ENCODE results near the gene UBE3B.

Gene UBE3B

GRCh38 chr12:109479761-109480160 lies 2.3 kb downstream of the UBE3B start:
- H3K27ac Mint-ChIP-seq, result no peak overlapping the region
- H3K9me3 Mint-ChIP-seq, result no peaks in the 10 kb centered on the region
- peaks cover 4% of the 10 kb centered on the region for H3K36me3 Mint-ChIP-seq
- no peaks in the 10 kb centered on the region for H3K27me3 Mint-ChIP-seq
- H3K4me3 Mint-ChIP-seq, result no peak overlapping the region
- H3K4me1 Mint-ChIP-seq, result peaks cover 32% of the 10 kb centered on the region

- Mint-ChIP-seq H3K4me3 (no peak overlapping the region), H3K4me1 (peaks cover 30% of the 10 kb centered on the region), H3K27me3 (no peaks in the 10 kb centered on the region), H3K9me3 (no peaks in the 10 kb centered on the region), H3K36me3 (peaks cover 4% of the 10 kb centered on the region), H3K27ac (no peak overlapping the region)
These were observed 2.9 kb downstream of the UBE3B start for GRCh38 chr12:109480356-109480755.

- Mint-ChIP-seq H3K4me1 (peaks cover 15% of the 10 kb centered on the region), H3K36me3 (peaks cover 6% of the 10 kb centered on the region), H3K27me3 (no peaks in the 10 kb centered on the region), H3K27ac (no peak overlapping the region), H3K9me3 (no peaks in the 10 kb centered on the region), H3K4me3 (no peak overlapping the region)
These were observed 4.4 kb downstream of the UBE3B start for GRCh38 chr12:109481863-109482262.

GRCh38 chr12:109482491-109482890 lies 5.1 kb downstream of the UBE3B start:
- no peak overlapping the region for H3K27ac Mint-ChIP-seq
- peaks cover 14% of the 10 kb centered on the region for H3K4me1 Mint-ChIP-seq
- no peaks in the 10 kb centered on the region for H3K27me3 Mint-ChIP-seq
- H3K9me3 Mint-ChIP-seq, result no peaks in the 10 kb centered on the region
- H3K4me3 Mint-ChIP-seq, result no peak overlapping the region
- H3K36me3 Mint-ChIP-seq, result peaks cover 6% of the 10 kb centered on the region

- H3K27ac Mint-ChIP-seq, result no peak overlapping the region
- peaks cover 6% of the 10 kb centered on the region for H3K36me3 Mint-ChIP-seq
- no peaks in the 10 kb centered on the region for H3K27me3 Mint-ChIP-seq
- H3K4me3 Mint-ChIP-seq, result no peak overlapping the region
- H3K9me3 Mint-ChIP-seq, result no peaks in the 10 kb centered on the region
- H3K4me1 Mint-ChIP-seq, result peaks cover 14% of the 10 kb centered on the region
These were observed 5.5 kb downstream of the UBE3B start for GRCh38 chr12:109482894-109483293.

- Mint-ChIP-seq H3K36me3 (peaks cover 6% of the 10 kb centered on the region), H3K27ac (no peak overlapping the region), H3K4me3 (no peak overlapping the region), H3K27me3 (no peaks in the 10 kb centered on the region), H3K9me3 (no peaks in the 10 kb centered on the region), H3K4me1 (peaks cover 14% of the 10 kb centered on the region)
These were observed 5.9 kb downstream of the UBE3B start for GRCh38 chr12:109483346-109483745.

- Mint-ChIP-seq H3K27ac (no peak overlapping the region), H3K27me3 (no peaks in the 10 kb centered on the region), H3K4me1 (no peaks in the 10 kb centered on the region), H3K36me3 (peaks cover 10% of the 10 kb centered on the region), H3K4me3 (no peak overlapping the region), H3K9me3 (no peaks in the 10 kb centered on the region)
These were observed 7.8 kb downstream of the UBE3B start for GRCh38 chr12:109485201-109485600.

GRCh38 chr12:109487181-109488050 lies 10.0 kb downstream of the UBE3B start:
- Mint-ChIP-seq H3K36me3 (peaks cover 10% of the 10 kb centered on the region), H3K4me1 (no peaks in the 10 kb centered on the region), H3K9me3 (no peaks in the 10 kb centered on the region), H3K27me3 (no peaks in the 10 kb centered on the region), H3K4me3 (no peak overlapping the region), H3K27ac (no peak overlapping the region)

- Mint-ChIP-seq H3K27me3 (no peaks in the 10 kb centered on the region), H3K4me3 (no peak overlapping the region), H3K27ac (no peak overlapping the region), H3K36me3 (peaks cover 10% of the 10 kb centered on the region), H3K9me3 (no peaks in the 10 kb centered on the region), H3K4me1 (no peaks in the 10 kb centered on the region)
These were observed 10.7 kb downstream of the UBE3B start for GRCh38 chr12:109488051-109488665.

GRCh38 chr12:109489016-109489954 lies 11.9 kb downstream of the UBE3B start:
- H3K27me3 Mint-ChIP-seq, result no peaks in the 10 kb centered on the region
- H3K9me3 Mint-ChIP-seq, result no peaks in the 10 kb centered on the region
- H3K36me3 Mint-ChIP-seq, result peaks cover 6% of the 10 kb centered on the region
- H3K4me3 Mint-ChIP-seq, result no peak overlapping the region
- H3K4me1 Mint-ChIP-seq, result no peaks in the 10 kb centered on the region
- H3K27ac Mint-ChIP-seq, result no peak overlapping the region

GRCh38 chr12:109489955-109490565 lies 12.6 kb downstream of the UBE3B start:
- peaks cover 9% of the 10 kb centered on the region for H3K36me3 Mint-ChIP-seq
- H3K27ac Mint-ChIP-seq, result no peak overlapping the region
- H3K9me3 Mint-ChIP-seq, result no peaks in the 10 kb centered on the region
- no peak overlapping the region for H3K4me3 Mint-ChIP-seq
- no peaks in the 10 kb centered on the region for H3K4me1 Mint-ChIP-seq
- H3K27me3 Mint-ChIP-seq, result no peaks in the 10 kb centered on the region

GRCh38 chr12:109491671-109492070 lies 14.2 kb downstream of the UBE3B start:
- H3K27ac Mint-ChIP-seq, result no peak overlapping the region
- H3K4me1 Mint-ChIP-seq, result no peaks in the 10 kb centered on the region
- H3K4me3 Mint-ChIP-seq, result no peak overlapping the region
- peaks cover 16% of the 10 kb centered on the region for H3K36me3 Mint-ChIP-seq
- no peaks in the 10 kb centered on the region for H3K9me3 Mint-ChIP-seq
- H3K27me3 Mint-ChIP-seq, result no peaks in the 10 kb centered on the region

GRCh38 chr12:109492371-109492770 lies 14.9 kb downstream of the UBE3B start:
- Mint-ChIP-seq H3K27me3 (no peaks in the 10 kb centered on the region), H3K4me3 (no peak overlapping the region), H3K9me3 (no peaks in the 10 kb centered on the region), H3K4me1 (no peaks in the 10 kb centered on the region), H3K36me3 (peaks cover 16% of the 10 kb centered on the region), H3K27ac (no peak overlapping the region)

GRCh38 chr12:109493090-109493489 lies 15.7 kb downstream of the UBE3B start:
- Mint-ChIP-seq H3K4me1 (no peaks in the 10 kb centered on the region), H3K27me3 (no peaks in the 10 kb centered on the region), H3K9me3 (no peaks in the 10 kb centered on the region), H3K27ac (no peak overlapping the region), H3K4me3 (no peak overlapping the region), H3K36me3 (peaks cover 18% of the 10 kb centered on the region)

GRCh38 chr12:109493938-109494337 lies 16.5 kb downstream of the UBE3B start:
- no peaks in the 10 kb centered on the region for H3K4me1 Mint-ChIP-seq
- H3K4me3 Mint-ChIP-seq, result no peak overlapping the region
- H3K36me3 Mint-ChIP-seq, result peaks cover 21% of the 10 kb centered on the region
- H3K27me3 Mint-ChIP-seq, result no peaks in the 10 kb centered on the region
- no peaks in the 10 kb centered on the region for H3K9me3 Mint-ChIP-seq
- no peak overlapping the region for H3K27ac Mint-ChIP-seq
